HG03103 (cell line): ENCODE data around the gene CTLA4.
"Not testable (repeated sequence)": the region's sequence is repeated elsewhere in the genome, so short reads cannot be mapped to it uniquely, and the experiment has no call there.

Experiments
- ATAC-seq: cut with Tn5 transposase; IDR thresholded peaks from one replicate; pipeline ENCODE4 v1.9.1; 2021; ENCODE audit warnings: low read depth; ENCODE audit not compliant: unreplicated experiment

The CTLA4 gene

GRCh38 chr2:203855274-203855673 lies 12.3 kb upstream of the CTLA4 start:
- ATAC-seq: no peak

GRCh38 chr2:203857656-203858055 lies 9.9 kb upstream of the CTLA4 start:
- ATAC-seq: no peak

DNA sequence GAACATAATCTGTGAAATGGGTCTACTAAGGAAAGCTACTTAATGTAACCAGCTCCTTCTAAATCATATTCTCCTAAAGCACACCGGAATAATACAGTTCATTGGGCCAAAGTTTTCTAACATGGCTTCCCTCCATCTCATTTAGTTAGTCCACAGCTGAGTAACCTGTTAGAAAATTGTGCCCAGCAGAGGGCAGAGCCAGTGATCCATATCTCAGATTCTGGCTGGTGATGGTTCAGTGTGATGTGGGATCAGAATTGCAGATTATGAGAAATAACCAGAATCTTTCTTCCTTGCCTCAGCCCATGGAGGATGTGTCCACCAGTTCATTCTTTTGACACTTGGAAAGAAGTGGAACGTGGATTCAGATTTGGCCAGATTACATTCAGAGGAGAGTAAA lies 9.4 kb upstream of the CTLA4 start:
- no peak for ATAC-seq

GRCh38 chr2:203859030-203859789 lies 8.4 kb upstream of the CTLA4 start:
- no peak for ATAC-seq

DNA sequence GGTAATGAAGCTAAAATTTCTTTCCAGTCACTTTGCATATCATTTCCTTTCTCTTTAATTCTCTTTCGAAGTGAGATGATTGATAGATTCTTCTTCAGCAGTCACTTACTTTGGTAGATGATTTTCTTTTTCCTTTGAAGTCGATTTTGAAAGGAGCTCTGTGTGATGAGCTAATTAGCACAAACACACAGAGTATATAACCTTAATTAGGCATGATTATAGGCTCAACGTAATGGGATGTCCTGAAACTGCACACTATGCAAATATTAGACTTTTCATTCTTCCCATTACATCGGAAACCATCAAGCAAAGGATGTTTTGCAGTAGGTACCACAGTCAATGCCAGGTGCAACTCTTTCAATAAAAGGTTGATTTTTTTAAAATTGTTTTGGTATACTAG lies 6.4 kb upstream of the CTLA4 start:
- no peak for ATAC-seq

DNA sequence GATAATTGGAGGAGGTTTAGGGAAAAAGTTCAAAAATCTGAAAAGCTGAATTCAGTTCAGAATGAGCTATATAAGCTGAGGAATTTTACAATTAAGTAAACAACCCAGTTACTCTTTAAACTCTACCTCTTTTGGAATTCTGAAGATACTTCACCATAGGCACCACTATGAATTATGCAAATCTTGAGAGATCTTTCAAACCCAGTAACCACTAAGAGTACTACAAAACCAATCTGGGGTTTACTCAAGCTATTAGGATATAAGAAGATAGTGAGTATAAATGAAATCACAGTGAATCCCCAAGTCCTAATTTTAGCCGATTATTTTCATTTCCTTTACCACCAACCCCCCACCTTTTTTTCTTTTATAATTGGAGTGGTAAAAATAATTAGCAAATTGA lies 6.0 kb upstream of the CTLA4 start:
- ATAC-seq: no peak

DNA sequence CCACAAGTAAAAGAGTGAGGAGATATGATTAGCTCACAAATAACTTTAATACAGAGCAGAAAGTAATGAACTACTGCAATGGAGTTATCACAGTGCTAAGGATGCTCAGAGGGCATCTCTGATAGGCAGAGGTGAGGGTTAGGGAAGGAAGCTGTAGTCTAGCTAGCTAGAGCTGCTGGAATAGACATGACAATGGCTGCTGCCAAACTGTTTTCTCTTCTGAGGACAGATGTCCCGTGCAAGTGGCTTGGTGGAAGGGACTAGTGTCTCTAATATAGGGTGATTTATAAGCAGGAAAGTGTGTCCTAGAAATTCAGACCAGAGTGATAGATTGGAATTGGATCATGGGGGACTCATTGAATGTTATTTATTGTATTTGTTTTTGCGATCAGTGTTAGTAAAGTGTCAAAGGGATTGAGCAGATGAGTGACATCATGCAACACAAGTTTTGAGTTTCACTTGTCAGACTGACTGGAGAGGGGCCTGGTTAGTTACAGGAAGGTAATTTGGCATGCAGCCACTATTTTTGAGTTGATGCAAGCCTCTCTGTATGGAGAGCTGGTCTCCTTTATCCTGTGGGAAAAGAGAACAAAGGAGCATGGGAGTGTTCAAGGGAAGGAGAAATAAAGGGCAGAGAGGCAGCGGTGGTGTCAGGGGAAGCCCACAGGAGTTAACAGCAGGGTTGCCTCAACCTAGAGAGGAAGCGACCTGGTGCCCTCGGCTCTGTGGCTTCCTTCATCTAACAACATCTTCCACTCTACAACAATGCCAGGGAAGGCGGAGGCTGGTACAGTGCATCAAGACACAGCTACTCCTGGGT lies 1.9 kb downstream of the CTLA4 start:
- ATAC-seq: no peak

DNA sequence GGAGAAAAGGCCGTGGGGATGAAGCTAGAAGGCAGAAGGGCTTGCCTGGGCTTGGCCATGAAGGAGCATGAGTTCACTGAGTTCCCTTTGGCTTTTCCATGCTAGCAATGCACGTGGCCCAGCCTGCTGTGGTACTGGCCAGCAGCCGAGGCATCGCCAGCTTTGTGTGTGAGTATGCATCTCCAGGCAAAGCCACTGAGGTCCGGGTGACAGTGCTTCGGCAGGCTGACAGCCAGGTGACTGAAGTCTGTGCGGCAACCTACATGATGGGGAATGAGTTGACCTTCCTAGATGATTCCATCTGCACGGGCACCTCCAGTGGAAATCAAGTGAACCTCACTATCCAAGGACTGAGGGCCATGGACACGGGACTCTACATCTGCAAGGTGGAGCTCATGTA lies 2.9 kb downstream of the CTLA4 start:
- ATAC-seq: no peak

DNA sequence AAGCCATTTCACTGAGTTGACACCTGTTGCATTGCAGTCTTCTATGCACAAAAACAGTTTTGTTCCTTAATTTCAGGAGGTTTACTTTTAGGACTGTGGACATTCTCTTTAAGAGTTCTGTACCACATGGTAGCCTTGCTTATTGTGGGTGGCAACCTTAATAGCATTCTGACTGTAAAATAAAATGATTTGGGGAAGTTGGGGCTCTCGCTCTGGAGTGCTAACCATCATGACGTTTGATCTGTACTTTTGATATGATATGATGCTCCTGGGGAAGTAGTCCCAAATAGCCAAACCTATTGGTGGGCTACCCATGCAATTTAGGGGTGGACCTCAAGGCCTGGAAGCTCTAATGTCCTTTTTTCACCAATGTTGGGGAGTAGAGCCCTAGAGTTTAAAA lies 3.4 kb downstream of the CTLA4 start:
- ATAC-seq: no peak

DNA sequence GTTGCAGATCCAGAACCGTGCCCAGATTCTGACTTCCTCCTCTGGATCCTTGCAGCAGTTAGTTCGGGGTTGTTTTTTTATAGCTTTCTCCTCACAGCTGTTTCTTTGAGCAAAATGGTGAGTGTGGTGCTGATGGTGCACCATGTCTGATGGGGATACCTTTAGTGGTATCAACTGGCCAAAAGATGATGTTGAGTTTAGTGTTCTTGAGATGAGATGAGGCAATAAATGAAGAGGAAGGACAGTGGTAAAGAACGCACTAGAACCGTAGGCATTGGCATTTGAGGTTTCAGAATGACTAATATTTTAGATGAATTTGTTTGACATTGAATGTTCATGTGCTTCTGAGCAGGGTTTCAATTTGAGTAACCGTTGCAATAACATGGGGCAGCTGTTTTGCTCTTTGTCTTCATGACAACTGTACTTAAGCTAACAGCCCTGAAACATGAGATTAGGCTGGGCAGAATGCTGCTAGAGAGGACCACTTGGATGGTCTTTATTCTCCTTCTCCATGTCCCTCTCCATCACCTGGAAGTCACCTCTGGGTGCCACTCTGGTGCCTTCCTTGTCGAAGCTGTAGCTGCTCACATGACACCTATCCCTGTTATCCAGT lies 3.9 kb downstream of the CTLA4 start:
- ATAC-seq: peak; percentile 98

DNA sequence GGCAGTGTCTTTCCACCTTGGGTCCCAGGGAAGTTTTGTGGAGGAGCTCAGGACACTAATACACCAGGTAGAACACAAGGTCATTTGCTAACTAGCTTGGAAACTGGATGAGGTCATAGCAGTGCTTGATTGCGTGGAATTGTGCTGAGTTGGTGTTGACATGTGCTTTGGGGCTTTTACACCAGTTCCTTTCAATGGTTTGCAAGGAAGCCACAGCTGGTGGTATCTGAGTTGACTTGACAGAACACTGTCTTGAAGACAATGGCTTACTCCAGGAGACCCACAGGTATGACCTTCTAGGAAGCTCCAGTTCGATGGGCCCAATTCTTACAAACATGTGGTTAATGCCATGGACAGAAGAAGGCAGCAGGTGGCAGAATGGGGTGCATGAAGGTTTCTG lies 5.9 kb downstream of the CTLA4 start:
- no peak for ATAC-seq

GRCh38 chr2:203873921-203874631 lies 6.5 kb downstream of the CTLA4 start:
- ATAC-seq: no peak

DNA sequence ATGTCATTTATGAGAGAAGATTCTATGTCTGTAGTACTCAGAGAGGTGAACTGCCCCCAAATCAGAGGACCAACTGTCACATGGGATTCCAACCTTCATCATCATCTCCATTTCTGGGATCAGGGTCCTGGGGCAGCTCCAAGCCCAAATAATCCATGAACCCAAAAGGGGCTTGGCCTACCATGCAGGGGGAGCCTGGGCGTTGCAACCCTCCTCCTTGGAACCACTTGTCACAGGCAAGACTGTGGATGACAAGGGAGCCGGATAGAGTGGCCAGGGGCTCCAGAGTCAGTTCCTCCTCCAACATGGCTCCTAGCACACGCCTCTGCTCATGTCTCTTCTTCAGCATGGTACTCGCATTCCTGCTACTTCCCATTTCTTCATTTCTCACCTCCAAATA lies 7.9 kb downstream of the CTLA4 start:
- ATAC-seq: no peak

- ATAC-seq: no peak
Measured at GRCh38 chr2:203876328-203876727, 8.8 kb downstream of the CTLA4 start.

DNA sequence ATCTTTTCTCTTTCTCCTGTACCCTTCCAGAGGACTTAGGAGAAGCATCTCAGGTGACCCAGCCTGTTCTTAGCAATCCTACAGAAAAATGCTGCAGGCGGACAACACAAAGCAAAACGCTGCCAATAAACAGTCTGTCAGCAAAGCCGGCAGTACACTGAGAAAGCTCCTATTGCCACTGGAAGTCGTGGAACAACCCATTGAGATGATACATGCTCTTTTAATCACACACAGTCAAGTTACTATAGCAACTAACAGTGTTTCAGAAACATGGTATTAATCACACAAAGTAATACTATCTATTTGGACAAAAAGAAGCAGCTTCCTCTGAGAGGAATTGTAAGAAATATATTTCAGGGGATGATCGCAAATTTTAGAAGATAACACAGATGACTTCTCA lies 10.5 kb downstream of the CTLA4 start:
- ATAC-seq: no peak

GRCh38 chr2:203880557-203881125 lies 13.1 kb downstream of the CTLA4 start:
- ATAC-seq: no peak

DNA sequence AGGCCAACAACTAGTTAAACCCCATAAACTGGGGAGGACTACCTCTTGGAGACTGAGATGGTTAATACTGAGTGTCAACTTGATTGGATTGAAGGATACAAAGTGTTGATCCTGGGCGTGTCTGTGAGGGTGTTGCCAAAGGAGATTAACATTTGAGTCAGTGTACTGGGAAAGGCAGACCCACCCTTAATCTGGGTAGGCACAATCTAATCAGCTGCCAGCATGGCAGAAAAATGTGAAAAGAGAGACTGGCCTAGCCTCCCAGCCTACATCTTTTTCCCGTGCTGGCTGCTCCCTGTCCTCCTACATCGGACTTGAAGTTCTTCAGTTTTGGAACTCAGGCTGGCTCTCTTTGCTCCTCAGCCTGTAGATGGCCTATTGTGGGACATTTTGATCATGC lies 13.6 kb downstream of the CTLA4 start:
- ATAC-seq: not testable (repeated sequence)

GRCh38 chr2:203882551-203882950 lies 15.0 kb downstream of the CTLA4 start:
- no peak for ATAC-seq

DNA sequence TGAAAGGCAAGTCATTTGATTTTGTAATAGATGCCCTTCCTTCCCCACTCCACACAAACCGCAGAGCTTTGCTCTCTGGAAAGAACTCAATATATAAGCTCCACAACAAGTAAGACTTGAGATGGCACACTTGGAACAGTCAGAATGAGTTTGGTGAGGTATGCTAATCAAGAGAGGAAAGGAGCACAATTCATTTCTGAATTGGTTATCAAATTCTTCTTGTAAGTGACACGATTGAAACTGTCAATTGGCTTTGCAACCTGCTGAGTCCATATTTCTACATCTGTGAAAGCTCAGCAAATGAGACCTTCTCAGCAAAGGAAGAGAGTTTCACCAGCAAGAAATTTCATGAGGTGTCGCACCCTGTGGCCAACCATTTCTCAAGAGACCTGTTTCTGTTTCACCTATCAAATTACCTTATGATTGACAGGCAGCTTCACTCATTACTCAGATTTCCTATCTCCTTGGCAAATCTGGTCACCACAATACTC lies 19.1 kb downstream of the CTLA4 start:
- no peak for ATAC-seq

DNA sequence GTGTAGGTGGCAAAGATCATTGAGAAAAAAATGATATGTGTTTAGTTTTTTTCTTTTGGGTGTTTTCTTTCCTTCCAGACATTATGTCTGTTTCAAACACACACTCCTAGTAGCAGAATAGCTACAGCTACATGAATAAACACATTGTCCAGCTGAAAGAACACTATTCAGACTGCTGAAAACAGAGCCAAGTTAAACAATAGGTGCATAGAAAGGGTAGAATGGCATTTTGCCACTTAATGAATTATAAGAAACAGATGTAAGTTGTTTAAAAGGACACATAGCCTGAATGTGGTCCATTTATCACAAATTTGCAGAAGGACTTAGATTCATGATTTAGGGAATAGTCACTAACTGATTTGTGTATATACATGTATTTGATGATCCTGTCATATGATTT lies 20.1 kb downstream of the CTLA4 start:
- ATAC-seq: no peak

GRCh38 chr2:203889542-203889941 lies 22.0 kb downstream of the CTLA4 start:
- ATAC-seq: no peak
